Cortex of kidney (tissue), 1 donor: ENCODE results near the gene SLCO2B1.

Experiments used
- DNase-seq: peaks from one replicate; lab custom pipeline; 2025; lab: John Stamatoyannopoulos, UW

The SLCO2B1 gene

DNA sequence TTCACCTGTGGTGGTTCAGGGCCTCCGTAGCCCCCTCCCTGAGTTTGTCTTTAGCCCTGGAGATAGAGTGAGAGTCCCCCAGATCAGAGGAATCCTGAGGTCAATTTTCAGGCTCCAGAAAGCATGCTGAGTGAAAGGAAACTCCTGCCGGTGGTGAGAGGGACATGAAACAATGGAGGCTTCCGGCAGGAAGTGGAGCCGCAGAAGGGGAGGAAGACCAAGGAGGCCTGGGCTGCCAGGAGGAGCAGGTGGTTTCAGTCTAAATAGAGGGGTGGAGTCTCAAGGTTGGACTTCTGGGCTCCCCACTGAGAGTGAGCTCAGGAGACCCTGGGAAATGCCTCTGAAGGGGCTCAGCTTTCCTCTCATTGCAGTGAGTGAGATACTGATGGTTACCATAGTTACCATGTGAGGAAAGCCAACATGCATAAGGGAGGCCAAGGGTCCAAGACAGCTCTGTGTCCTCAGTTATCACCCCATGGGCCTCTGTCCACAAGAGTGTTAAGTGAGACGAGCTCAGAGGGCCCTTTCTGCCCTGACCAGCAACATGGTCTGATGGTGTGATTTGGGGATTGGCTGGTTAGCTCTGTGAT is 10.7 kb downstream of the SLCO2B1 start:
- no peak for DNase-seq

- DNase-seq, result no peak
These were observed 12.0 kb downstream of the SLCO2B1 start for GRCh38 chr11:75162954-75163353.

DNA sequence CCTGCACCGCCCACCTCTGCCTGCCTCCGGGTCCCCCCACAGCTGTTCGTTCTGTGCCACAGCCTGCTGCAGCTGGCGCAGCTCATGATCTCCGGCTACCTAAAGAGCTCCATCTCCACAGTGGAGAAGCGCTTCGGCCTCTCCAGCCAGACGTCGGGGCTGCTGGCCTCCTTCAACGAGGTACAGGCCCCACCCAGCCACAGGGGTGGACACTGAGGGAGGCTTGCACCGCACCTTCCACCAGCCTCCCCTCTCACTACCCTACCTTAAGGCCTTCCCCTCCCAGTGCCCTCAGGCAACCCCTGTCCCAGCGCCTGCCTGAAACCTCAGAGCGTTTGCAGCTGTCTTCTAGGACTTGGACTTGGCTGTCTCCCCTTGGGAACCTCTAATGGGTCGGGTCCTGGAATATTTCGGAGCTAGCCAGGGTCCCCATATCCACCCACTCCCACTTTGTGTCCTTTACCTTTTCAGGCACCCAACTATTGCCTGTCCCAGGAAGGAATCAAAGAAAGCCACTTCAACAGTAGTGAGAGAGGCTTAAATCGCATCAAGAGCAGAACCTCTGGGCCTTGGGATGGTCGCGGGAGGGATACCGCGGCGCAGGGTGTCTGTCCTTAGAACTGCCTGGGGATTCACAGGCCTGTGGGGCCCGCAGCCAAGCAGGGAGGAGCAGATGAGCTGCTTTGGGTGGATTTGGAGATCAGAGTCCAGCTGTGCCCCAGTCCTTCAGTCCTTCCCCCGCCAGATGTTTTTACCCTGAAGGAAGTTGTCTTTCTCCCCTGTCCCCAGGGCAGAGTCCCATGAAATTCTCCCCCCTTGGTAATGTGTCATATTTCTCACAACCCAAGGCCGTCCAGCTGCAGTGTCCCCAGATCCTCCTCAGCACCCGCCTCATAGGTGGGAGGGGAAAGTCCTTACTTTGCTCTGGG is 13.3 kb downstream of the SLCO2B1 start:
- no peak for DNase-seq

DNA sequence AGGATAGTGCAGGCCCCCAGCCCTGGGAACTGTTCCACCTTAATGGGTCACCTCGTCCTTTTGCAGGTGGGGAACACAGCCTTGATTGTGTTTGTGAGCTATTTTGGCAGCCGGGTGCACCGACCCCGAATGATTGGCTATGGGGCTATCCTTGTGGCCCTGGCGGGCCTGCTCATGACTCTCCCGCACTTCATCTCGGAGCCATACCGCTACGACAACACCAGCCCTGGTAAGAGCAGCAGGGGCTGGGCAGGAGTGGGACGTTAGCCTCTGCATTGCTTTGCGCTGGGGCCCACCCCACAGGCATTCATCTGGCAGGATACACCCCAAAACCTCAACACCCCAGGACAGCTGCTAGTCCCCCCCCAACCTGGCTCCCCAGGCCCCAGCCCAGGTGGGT is 14.8 kb downstream of the SLCO2B1 start:
- no peak for DNase-seq

DNA sequence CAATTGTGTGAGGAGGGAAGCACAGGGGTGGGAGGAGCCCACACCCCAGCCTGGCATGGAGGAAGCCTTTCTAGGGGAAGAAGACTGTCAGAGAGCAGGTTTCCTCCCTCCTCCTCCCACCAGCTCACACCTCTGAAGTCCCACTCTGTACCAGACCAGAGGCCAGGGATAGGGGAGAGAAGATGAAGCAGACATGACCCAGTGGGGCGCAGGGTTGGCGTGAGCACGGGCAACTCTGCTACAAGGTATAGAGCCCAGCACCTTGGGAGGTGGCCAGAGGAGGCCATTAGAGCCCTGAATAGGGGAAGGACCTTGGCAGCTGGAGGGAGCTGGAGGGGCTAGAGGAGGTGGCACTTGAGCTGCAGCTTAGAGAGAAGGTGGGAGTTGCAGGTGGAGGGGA is 15.9 kb downstream of the SLCO2B1 start:
- DNase-seq, result no peak

- no peak for DNase-seq
These were observed 16.7 kb downstream of the SLCO2B1 start for GRCh38 chr11:75167617-75168016.

DNA sequence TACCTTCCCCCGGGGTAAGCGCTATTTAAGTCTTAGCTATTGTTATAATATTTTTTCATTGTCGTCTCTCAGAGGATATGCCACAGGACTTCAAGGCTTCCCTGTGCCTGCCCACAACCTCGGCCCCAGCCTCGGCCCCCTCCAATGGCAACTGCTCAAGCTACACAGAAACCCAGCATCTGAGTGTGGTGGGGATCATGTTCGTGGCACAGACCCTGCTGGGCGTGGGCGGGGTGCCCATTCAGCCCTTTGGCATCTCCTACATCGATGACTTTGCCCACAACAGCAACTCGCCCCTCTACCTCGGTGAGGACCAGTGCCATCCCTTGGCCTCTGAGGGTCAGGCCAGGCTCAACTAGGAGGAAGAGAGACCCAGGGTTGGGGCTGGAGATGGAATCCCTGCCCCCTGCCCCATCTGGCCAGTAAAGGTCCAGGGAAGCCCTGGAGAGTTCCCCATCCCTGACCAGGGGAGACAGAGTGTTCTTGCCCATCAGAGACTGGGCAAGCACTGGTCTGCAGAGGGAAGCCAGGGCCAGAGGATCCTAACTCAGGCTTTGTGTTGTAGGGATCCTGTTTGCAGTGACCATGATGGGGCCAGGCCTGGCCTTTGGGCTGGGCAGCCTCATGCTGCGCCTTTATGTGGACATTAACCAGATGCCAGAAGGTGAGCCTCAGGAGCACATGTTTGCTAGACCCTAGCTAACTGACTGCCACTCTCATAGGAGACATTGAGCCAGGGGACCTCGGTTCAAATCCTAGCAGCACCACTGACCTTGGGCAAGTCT is 18.4 kb downstream of the SLCO2B1 start:
- DNase-seq, result no peak

- DNase-seq, result no peak
These were observed 19.8 kb downstream of the SLCO2B1 start for GRCh38 chr11:75170516-75171201.

DNA sequence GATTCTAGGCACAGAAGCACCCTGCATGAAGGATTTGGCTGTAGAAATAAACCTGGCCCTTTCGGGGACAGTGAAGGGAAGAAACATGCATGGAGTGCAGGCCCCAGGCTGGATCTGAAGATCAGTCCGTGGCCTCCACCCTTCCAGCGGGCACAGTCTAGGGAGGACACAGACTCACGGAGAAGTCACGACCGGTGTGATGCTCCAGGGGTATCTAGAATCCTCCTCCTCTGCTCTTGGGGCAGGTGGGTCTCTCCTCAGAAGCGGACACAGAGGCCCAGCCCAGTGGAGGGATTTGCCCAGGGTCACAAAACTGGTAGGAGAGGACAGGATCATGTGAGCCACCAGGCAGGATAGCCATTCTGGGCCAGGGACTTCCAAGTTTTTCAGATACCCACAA is 22.4 kb downstream of the SLCO2B1 start:
- DNase-seq, result no peak

DNA sequence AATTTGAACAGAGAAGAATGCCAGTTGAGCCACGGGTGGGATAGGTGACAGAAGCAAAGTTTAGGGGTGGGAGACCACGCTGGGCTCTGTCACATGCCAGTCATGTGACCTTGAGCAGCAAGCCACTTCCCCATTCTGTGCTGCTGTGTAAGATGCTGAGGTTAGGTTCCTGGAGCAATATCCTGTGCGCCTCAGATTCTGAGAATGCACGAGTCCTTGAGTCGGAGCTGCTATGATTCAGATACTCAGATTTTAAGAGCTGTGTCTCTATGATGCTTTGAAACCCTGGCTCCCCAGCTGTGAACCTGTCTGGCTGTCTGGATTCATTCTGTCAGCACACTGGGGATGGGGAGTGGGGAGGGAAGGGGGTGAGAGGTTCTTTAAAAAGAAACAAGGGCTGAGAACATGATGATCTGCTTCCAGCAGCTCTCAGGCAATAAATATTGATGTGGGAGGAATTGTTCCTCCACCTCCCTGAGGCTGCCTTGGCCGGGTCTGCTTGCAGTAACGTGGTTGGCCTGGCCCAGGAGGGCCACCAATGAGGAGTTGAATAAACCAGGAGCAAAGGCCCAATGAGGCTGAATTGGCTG is 24.0 kb downstream of the SLCO2B1 start:
- DNase-seq, result no peak

DNA sequence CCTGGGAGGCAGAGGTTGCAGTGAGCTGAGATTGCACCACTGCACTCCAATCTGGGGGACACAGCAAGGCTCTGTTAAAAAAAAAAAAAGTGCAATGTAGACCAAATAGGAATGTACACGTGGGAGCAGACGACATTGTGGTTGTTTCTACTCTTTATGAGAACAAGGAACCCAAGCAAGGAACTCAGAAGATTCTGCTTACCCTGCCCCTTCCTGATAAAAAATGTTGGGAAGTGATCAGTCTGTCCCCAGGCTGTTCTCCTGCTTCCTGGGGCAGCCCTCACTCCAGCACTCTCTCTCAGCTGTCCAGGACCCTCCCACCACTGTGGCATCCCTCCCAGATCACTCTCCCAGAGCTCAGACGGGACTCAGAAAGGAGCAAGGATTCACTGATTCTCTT is 31.8 kb downstream of the SLCO2B1 start:
- DNase-seq, result no peak

GRCh38 chr11:75184051-75184450 is 33.1 kb downstream of the SLCO2B1 start:
- no peak for DNase-seq

GRCh38 chr11:75184757-75185425 is 34.0 kb downstream of the SLCO2B1 start:
- DNase-seq, result no peak

DNA sequence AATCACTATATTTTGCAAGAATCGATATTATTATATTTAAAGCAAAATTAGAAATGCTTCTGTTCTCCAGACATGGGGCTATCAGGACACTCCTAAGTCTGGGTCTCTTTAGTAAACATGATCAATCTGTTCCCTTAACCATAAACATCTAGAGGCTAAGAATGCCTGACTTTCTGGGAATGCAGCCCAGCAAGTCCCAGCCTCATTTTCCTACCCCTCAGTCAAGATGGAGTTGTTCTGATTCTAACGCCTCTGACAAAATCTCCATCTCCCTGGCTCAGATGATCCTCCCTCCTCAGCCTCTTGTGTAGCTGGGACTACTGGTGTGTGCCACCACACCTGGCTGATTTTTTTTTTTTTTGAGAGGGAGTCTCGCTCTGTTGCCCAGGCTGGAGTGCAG is 35.0 kb downstream of the SLCO2B1 start:
- DNase-seq, result no peak

- DNase-seq, result no peak
These were observed 36.1 kb downstream of the SLCO2B1 start for GRCh38 chr11:75186999-75187398.

DNA sequence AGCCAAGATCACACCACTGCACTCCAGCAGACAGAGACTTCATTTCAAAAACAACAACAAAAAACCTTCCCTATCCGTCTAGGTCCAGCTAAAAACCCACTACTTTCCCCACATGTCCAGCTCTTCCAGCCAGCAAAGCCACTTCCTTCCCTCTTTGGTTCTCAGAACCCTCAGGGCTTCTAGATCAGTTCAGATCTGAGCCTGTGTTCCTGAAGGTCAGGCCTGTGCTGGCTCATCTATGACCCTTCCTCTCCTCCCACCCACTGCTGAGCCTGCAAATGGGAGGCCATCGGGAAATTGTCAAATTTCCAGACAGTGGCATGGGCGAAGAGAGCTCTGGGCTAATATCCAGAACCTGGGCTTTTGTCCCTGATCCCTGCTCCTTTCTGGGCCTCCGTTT is 37.8 kb downstream of the SLCO2B1 start:
- no peak for DNase-seq

GRCh38 chr11:75189108-75189507 is 38.2 kb downstream of the SLCO2B1 start:
- no peak for DNase-seq

DNA sequence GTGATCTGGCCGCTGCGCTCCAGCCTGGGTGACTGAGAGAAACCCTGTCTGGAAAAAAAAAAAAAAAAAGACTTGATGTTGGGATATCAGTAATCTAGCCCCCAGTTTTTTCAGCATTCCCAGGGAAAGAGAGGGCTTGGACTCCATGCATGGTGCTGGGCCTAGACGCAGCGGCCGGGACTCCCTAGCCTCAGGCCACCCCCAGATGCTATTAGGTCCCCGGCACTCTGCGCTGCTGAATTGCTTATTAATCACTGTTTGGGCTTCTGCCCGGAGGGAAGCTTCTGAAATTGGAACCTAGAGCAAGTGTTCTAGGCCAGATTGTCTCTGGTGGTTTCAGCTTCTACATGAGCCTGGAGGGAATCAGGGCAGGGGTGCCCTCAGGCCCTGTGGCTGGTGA is 39.0 kb downstream of the SLCO2B1 start:
- DNase-seq, result no peak

GRCh38 chr11:75190652-75191329 is 39.9 kb downstream of the SLCO2B1 start:
- no peak for DNase-seq

DNA sequence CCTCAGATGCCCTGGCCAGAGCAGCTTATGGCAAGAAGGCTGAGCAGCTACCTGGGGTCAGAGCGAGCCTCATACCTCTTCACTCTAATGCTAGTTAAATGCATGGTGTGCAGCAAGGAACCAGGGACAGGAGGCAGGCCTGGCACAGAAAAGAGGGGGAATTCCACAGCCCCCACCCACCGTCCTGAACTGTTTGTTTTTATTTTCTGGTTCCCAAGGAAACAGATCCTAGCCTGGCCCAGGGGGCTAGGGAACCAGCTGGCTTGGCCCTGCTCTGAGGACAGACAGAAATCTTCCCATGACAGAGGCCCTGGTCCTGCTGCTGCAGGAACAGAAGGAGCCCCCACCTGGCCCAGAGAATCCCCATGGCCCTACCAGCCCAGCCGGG is 40.4 kb downstream of the SLCO2B1 start:
- no peak for DNase-seq

DNA sequence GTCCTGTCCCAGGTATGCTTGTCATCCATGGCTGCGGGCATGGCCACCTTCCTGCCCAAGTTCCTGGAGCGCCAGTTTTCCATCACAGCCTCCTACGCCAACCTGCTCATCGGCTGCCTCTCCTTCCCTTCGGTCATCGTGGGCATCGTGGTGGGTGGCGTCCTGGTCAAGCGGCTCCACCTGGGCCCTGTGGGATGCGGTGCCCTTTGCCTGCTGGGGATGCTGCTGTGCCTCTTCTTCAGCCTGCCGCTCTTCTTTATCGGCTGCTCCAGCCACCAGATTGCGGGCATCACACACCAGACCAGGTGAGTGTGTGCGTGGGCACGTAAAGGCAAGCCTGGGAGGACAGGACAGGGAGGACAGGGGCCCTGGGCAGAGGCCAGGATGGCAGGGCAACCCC is 42.4 kb downstream of the SLCO2B1 start:
- DNase-seq, result no peak
